ENCODE results near the gene SPEM3.

SPEM3 gene

DNA sequence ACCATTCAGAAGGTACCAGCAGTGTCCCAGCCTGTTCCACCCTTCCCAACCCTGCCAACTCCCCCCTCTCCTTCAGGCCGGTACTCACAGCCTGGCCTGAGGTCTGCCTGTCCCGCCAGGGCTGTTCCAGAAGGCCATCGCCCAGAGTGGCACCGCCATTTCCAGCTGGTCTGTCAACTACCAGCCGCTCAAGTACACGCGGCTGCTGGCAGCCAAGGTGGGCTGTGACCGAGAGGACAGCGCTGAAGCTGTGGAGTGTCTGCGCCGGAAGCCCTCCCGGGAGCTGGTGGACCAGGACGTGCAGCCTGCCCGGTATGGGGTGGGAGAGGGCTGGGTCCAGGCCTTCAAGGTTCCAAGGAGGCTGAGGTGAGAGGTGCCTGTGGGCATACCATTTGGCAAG is 13.8 kb upstream of the SPEM3 start:
- Histone ChIP-seq H3K9ac (ENCODE audit: low read depth, low read length) (no peak overlapping the region), H3K9me3 (ENCODE audit: control insufficient read depth, insufficient read depth, low read length) (no peaks in the 10 kb centered on the region), H3K36me3 (ENCODE audit: control insufficient read depth, insufficient read depth, low read length) (peaks cover 38% of the 10 kb centered on the region), H3K4me1 (ENCODE audit: control insufficient read depth, insufficient read depth, low read length) (peaks cover 4% of the 10 kb centered on the region), H3K27me3 (ENCODE audit: control insufficient read depth, insufficient read depth, low read length) (no peaks in the 10 kb centered on the region), H3K4me3 (ENCODE audit: low read depth, low read length) (no peak overlapping the region)

DNA sequence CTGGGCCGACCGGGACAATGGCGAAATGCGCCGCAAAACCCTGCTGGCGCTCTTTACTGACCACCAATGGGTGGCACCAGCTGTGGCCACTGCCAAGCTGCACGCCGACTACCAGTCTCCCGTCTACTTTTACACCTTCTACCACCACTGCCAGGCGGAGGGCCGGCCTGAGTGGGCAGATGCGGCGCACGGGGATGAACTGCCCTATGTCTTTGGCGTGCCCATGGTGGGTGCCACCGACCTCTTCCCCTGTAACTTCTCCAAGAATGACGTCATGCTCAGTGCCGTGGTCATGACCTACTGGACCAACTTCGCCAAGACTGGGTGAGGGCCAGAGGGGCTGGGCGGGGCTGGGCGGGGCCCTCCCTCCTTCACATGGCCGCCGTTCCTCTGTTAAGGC is 12.9 kb upstream of the SPEM3 start:
- H3K4me1 ChIP-seq (ENCODE audit: control insufficient read depth, insufficient read depth, low read length): peaks cover 4% of the 10 kb centered on the region
- H3K36me3 ChIP-seq (ENCODE audit: control insufficient read depth, insufficient read depth, low read length): peaks cover 35% of the 10 kb centered on the region
- H3K9ac ChIP-seq (ENCODE audit: low read depth, low read length): no peak overlapping the region
- H3K27me3 ChIP-seq (ENCODE audit: control insufficient read depth, insufficient read depth, low read length): no peaks in the 10 kb centered on the region
- no peak overlapping the region for H3K4me3 ChIP-seq (ENCODE audit: low read depth, low read length)
- H3K9me3 ChIP-seq (ENCODE audit: control insufficient read depth, insufficient read depth, low read length): no peaks in the 10 kb centered on the region

DNA sequence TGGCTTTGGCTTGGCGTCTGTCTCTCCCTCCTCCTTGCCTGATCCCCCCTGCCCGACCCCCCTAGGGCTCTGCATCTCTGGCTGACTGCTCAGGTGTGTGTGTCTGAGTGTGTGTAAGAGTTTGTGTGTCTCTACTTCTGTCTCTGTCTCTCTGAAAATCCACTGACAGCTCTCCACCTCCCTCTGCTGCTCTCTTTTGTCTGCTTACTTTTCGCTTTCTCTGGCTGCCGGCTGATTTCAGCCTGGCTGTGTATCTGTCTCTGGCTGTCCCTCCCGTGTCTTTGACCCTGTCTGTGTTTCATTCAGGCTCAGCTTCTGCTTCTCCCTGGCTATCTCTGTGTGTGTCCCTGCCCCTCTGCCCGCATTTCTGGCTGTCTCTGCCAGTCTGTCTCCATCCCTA is 12.3 kb upstream of the SPEM3 start:
- H3K36me3 ChIP-seq (ENCODE audit: control insufficient read depth, insufficient read depth, low read length): peaks cover 35% of the 10 kb centered on the region
- peaks cover 4% of the 10 kb centered on the region for H3K4me1 ChIP-seq (ENCODE audit: control insufficient read depth, insufficient read depth, low read length)
- H3K27me3 ChIP-seq (ENCODE audit: control insufficient read depth, insufficient read depth, low read length): no peaks in the 10 kb centered on the region
- no peak overlapping the region for H3K9ac ChIP-seq (ENCODE audit: low read depth, low read length)
- no peaks in the 10 kb centered on the region for H3K9me3 ChIP-seq (ENCODE audit: control insufficient read depth, insufficient read depth, low read length)
- no peak overlapping the region for H3K4me3 ChIP-seq (ENCODE audit: low read depth, low read length)

DNA sequence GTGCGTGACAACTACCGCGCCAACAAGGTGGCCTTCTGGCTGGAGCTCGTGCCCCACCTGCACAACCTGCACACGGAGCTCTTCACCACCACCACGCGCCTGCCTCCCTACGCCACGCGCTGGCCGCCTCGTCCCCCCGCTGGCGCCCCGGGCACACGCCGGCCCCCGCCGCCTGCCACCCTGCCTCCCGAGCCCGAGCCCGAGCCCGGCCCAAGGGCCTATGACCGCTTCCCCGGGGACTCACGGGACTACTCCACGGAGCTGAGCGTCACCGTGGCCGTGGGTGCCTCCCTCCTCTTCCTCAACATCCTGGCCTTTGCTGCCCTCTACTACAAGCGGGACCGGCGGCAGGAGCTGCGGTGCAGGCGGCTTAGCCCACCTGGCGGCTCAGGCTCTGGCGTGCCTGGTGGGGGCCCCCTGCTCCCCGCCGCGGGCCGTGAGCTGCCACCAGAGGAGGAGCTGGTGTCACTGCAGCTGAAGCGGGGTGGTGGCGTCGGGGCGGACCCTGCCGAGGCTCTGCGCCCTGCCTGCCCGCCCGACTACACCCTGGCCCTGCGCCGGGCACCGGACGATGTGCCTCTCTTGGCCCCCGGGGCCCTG is 11.5 kb upstream of the SPEM3 start:
- Histone ChIP-seq H3K4me1 (ENCODE audit: control insufficient read depth, insufficient read depth, low read length) (peaks cover 4% of the 10 kb centered on the region), H3K4me3 (ENCODE audit: low read depth, low read length) (no peak overlapping the region), H3K9me3 (ENCODE audit: control insufficient read depth, insufficient read depth, low read length) (no peaks in the 10 kb centered on the region), H3K27me3 (ENCODE audit: control insufficient read depth, insufficient read depth, low read length) (no peaks in the 10 kb centered on the region), H3K9ac (ENCODE audit: low read depth, low read length) (no peak overlapping the region), H3K36me3 (ENCODE audit: control insufficient read depth, insufficient read depth, low read length) (peaks cover 35% of the 10 kb centered on the region)

DNA sequence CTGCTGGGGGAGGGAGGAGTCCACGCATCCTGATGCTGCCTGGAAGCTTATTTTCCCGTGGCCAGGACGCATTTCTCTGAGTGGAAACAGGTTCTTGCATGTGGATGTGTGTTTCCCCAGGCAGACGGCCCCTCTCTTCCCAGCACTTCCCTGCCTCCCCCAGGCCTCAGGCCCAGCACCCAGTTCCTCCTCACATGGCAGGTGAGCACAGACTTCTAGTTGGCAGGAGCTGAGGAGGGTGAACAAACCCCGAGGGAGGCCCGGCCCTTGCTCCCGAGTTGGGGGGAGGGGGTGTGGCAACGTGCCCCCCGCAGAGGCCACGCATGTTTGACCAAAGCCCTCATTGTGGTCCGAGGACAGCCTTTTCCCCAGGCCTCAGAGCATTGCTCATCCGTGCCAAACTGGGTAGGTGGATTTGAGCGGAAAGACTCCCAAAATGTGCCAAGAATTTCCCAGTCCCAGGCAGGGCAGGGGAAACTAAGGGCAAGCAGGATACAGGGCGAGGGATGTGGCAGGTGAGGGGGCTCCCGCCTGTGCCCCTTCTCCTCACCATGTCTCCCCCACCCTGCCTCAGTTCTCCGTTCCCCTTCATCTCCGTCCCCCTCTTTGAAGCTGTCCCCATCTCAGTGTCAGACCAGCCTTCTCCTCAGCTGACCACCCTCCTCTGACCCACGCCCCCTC is 10.0 kb upstream of the SPEM3 start:
- H3K9me3 ChIP-seq (ENCODE audit: control insufficient read depth, insufficient read depth, low read length): no peaks in the 10 kb centered on the region
- H3K4me1 ChIP-seq (ENCODE audit: control insufficient read depth, insufficient read depth, low read length): no peaks in the 10 kb centered on the region
- no peak overlapping the region for H3K4me3 ChIP-seq (ENCODE audit: low read depth, low read length)
- peaks cover 35% of the 10 kb centered on the region for H3K36me3 ChIP-seq (ENCODE audit: control insufficient read depth, insufficient read depth, low read length)
- no peaks in the 10 kb centered on the region for H3K27me3 ChIP-seq (ENCODE audit: control insufficient read depth, insufficient read depth, low read length)
- no peak overlapping the region for H3K9ac ChIP-seq (ENCODE audit: low read depth, low read length)

DNA sequence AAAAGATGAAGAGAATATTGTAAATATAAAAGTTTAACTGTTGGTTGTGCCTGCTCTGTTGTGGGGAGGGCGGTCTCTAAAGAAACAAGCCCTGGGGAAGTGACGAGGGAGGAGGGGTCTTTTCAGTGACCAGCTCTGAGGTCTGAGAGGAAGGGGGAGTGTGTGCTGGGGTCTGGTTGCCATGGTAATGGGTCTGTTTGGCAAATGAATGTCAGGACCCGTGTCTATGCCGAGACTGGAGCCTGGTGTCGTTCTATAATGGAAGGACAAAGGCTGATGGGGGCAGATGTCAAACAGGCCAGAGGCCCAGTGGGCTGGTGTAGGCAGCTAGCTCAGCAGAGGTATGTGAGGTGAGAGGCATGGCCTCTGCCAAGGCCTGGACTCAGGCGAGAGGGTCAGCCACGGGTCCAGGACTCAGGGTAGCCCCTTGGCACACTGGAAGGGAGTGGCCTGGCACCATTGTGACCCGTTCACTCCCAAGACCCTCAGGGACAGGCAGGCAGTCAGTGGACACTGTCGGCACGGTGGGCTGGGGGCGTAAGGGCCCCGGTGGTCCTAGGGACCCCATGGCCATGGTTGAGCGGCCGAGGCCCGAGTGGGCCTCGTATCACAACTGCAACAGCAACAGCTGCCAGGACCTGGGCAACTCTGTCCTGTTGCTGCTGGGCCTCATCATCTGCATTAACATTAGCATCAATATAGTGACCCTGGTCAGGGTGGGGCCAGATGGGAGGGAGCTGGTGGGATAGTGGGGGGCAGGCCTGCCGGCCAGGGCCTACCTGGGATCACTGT is 8.6 kb upstream of the SPEM3 start, which contains the start of gene SPEM1:
TSS of gene SPEM1 (plus strand) at position 506 of the 792 bp plus-strand sequence. CDS start at position 567, 61 bp downstream.
- no peaks in the 10 kb centered on the region for H3K9me3 ChIP-seq (ENCODE audit: control insufficient read depth, insufficient read depth, low read length)
- H3K36me3 ChIP-seq (ENCODE audit: control insufficient read depth, insufficient read depth, low read length): peaks cover 27% of the 10 kb centered on the region
- H3K4me3 ChIP-seq (ENCODE audit: low read depth, low read length): no peak within 1 kb of the TSS
- no peak within 1 kb of the TSS for H3K9ac ChIP-seq (ENCODE audit: low read depth, low read length)
- H3K27me3 ChIP-seq (ENCODE audit: control insufficient read depth, insufficient read depth, low read length): no peaks in the 10 kb centered on the region
- H3K4me1 ChIP-seq (ENCODE audit: control insufficient read depth, insufficient read depth, low read length): no peaks in the 10 kb centered on the region

DNA sequence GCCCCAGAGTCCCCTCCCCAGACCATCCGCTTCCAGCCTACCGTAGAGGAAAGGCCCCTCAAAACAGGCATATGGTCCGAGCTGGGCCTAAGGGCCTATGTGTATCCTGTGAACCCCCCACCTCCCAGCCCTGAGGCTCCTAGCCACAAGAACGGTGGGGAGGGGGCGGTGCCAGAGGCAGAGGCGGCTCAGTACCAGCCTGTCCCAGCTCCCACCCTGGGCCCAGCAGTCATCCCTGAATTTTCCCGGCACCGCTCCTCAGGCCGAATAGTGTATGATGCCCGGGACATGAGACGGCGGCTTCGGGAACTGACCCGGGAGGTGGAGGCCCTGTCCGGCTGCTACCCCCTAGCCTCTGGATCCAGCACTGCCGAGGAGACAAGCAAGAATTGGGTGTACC is 7.5 kb upstream of the SPEM3 start:
- no peaks in the 10 kb centered on the region for H3K9me3 ChIP-seq (ENCODE audit: control insufficient read depth, insufficient read depth, low read length)
- no peak overlapping the region for H3K9ac ChIP-seq (ENCODE audit: low read depth, low read length)
- no peaks in the 10 kb centered on the region for H3K27me3 ChIP-seq (ENCODE audit: control insufficient read depth, insufficient read depth, low read length)
- peaks cover 19% of the 10 kb centered on the region for H3K36me3 ChIP-seq (ENCODE audit: control insufficient read depth, insufficient read depth, low read length)
- H3K4me3 ChIP-seq (ENCODE audit: low read depth, low read length): no peak overlapping the region
- H3K4me1 ChIP-seq (ENCODE audit: control insufficient read depth, insufficient read depth, low read length): no peaks in the 10 kb centered on the region

DNA sequence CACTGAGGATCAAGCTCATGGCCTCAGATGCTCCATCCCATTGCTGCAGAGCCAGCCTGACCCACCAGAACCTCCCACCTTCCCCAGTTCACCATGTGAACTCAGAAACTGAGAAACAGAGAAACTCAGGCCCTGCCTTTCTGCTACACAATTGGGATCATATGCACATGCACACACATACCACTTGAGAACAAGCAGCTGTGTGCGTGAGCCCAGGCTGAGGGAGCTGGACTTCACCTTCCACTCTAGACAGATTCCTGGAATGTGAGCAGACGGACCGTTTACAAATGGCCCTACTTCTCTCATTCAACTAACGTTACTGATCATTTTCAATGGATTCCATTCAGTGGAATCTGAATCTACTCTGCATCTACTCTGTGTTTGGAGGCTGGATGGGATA is 5.0 kb upstream of the SPEM3 start:
- H3K36me3 ChIP-seq (ENCODE audit: control insufficient read depth, insufficient read depth, low read length): peaks cover 8% of the 10 kb centered on the region
- no peak overlapping the region for H3K9ac ChIP-seq (ENCODE audit: low read depth, low read length)
- no peak overlapping the region for H3K4me3 ChIP-seq (ENCODE audit: low read depth, low read length)
- H3K9me3 ChIP-seq (ENCODE audit: control insufficient read depth, insufficient read depth, low read length): no peaks in the 10 kb centered on the region
- H3K4me1 ChIP-seq (ENCODE audit: control insufficient read depth, insufficient read depth, low read length): no peaks in the 10 kb centered on the region
- H3K27me3 ChIP-seq (ENCODE audit: control insufficient read depth, insufficient read depth, low read length): no peaks in the 10 kb centered on the region

DNA sequence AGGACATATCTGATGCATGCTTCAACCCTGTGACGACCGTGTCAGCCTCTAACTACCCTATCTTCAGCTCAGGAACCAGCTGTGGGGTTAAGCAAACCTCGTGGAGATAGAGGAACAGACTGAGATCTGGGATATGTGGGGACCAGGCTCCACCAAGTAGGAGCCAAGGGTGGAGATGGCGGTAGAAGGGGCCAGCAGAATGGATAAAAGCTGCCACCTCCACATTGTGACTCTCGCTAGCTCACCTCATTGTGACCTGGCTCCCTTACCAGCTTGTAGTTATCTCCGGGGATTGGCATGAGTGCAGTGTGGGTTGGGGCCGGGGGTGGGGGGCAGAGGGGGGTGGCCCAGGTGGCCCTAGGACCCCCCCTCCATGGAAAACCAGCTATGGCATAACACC is 3.3 kb upstream of the SPEM3 start, which contains the start of gene SPEM2:
TSS of gene SPEM2 (plus strand) at position 301 of the 400 bp plus-strand sequence. CDS start at position 374, 73 bp downstream.
- Histone ChIP-seq H3K9ac (ENCODE audit: low read depth, low read length) (no peak within 1 kb of the TSS), H3K4me3 (ENCODE audit: low read depth, low read length) (no peak within 1 kb of the TSS), H3K4me1 (ENCODE audit: control insufficient read depth, insufficient read depth, low read length) (no peaks in the 10 kb centered on the region), H3K36me3 (ENCODE audit: control insufficient read depth, insufficient read depth, low read length) (no peaks in the 10 kb centered on the region), H3K9me3 (ENCODE audit: control insufficient read depth, insufficient read depth, low read length) (no peaks in the 10 kb centered on the region), H3K27me3 (ENCODE audit: control insufficient read depth, insufficient read depth, low read length) (no peaks in the 10 kb centered on the region)

DNA sequence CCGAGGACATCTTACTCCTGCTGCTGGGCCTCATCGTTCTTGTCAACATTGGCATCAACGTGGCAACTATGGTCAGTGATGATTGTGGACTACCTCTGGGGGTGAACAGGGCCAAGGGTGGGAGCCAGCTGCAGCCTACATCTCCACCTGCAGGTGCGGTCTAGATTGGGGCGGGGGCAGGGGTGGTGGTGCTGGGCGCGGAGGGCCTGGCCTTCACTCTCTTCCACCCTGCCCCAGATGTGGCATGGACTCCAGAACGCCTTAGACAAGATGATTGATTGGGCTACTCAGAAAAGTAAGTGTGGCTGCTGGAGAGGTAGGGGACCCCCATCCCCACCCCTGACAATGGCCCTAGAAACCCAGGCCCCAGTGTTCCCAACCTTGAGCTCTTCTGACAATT is 2.9 kb upstream of the SPEM3 start:
- Histone ChIP-seq H3K9me3 (ENCODE audit: control insufficient read depth, insufficient read depth, low read length) (no peaks in the 10 kb centered on the region), H3K9ac (ENCODE audit: low read depth, low read length) (no peak overlapping the region), H3K4me3 (ENCODE audit: low read depth, low read length) (no peak overlapping the region), H3K36me3 (ENCODE audit: control insufficient read depth, insufficient read depth, low read length) (no peaks in the 10 kb centered on the region), H3K4me1 (ENCODE audit: control insufficient read depth, insufficient read depth, low read length) (no peaks in the 10 kb centered on the region), H3K27me3 (ENCODE audit: control insufficient read depth, insufficient read depth, low read length) (no peaks in the 10 kb centered on the region)

DNA sequence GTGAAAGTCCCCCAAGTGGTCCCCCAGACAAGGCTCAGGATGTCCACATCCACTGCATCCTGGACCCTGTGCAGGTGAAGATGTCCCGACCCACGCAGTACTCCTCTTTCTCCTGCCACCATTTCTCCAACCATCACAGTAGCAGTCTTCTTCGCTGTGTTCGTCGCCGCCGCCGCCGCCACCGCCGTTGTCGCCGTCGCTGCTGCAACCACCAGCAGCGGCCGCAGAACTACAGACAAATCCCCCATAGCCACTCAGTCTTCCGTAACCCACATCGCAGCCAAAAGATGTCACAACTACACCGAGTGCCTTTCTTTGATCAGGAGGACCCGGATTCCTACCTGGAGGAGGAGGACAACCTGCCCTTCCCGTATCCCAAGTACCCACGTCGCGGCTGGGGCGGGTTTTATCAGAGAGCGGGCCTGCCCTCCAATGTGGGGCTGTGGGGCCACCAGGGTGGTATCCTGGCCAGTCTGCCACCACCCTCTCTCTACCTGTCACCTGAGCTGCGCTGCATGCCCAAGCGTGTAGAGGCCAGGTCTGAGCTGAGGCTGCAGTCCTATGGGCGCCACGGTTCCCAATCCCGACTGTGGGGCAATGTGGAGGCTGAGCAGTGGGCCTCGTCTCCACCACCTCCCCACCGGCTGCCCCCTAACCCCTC is 2.3 kb upstream of the SPEM3 start:
- Histone ChIP-seq H3K9ac (ENCODE audit: low read depth, low read length) (no peak overlapping the region), H3K4me1 (ENCODE audit: control insufficient read depth, insufficient read depth, low read length) (no peaks in the 10 kb centered on the region), H3K4me3 (ENCODE audit: low read depth, low read length) (no peak overlapping the region), H3K9me3 (ENCODE audit: control insufficient read depth, insufficient read depth, low read length) (no peaks in the 10 kb centered on the region), H3K27me3 (ENCODE audit: control insufficient read depth, insufficient read depth, low read length) (no peaks in the 10 kb centered on the region), H3K36me3 (ENCODE audit: control insufficient read depth, insufficient read depth, low read length) (no peaks in the 10 kb centered on the region)
